ENCODE measurements around the gene PKD2.

DNA sequence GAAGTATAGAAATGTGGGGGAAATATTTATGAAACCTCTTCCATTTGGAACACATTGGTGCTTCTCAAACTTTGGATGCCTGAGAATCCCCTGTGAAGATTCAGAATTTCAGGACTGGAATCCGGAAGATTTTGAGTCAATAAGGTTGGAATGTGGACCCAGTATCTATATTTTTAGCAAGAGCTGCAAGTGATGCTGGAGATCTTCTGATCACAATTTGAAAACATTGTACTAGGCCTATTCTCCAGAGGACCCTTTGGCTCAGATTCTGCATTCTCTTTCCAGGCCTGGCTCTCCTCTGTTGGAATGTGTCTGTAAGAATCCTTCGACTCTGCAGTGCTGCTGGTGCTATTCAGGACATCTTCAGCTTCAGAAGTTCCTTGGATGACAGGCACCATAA, 2.4 kb upstream of the PKD2 start:
- TF ChIP-seq POLR2A (IDR thresholded peaks at IDR 0.05) (no peak), POLR2AphosphoS5 (IDR thresholded peaks at IDR 0.05) (no peak), CTCF (IDR thresholded peaks at IDR 0.05) (no peak)
